ENCODE measurements around the gene CTSH.

DNA sequence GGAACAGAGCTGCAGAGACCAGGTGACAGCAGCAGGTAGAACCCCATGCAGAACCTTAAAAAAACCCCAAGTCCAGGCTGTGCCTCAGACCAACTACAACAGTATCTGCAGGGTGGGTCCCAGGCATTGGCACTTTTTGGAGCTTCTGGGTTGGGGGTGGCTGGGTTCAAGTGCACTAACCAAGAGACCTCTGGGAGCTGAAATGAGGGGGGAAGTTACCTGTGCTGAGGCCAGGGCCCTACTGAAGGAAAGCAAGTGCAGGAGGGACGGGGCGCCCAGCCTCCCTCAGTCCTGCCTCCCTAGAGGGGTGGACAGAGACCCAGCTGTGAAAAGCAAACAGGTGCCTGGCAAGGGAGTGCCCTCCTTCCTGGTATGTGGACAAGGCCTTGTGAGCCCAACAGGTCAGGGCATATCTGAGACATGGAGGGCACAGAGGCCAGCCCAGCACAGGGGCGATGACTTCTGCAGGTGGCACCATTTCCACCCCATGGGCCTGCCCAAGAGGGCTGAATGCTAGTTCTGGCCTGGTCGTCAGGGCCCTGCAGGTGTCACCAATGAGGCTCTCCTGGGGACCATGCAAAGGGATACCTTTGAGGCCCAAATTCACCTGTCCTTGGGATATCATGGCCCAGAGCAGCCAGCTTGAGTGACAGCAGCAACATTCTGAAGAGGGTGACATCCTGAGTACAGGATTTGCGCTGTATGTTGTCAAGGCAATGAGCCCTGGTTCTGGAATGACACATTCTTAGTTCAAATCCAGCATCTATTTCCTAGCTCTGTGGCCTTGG, 18.7 kb downstream of the CTSH start:
- TF ChIP-seq CTCF (IDR thresholded peaks at IDR 0.05), result no peak
- no peak for TF ChIP-seq POLR2A (IDR thresholded peaks at IDR 0.05)
